Naive thymus-derived CD4-positive, alpha-beta T cell (primary cell): Measurements from ENCODE around the gene PABPN1L. TPM values are rescaled to one million over a fixed set of nuclear protein-coding genes. Genes with fewer than 3 reads are reported as not detected.

Experiments
- ATAC-seq: fragments of 150-1000 bp; cut with Tn5 transposase; 2 replicates; pipeline ENCODE4 v1.10.0; 2021; ENCODE audit warnings: mild to moderate bottlenecking, moderate library complexity
- CTCF ChIA-PET: fragments of 350-600 bp; sonication (Branson Sonifier 250); formaldehyde crosslinking; loops from one replicate; lab custom pipeline; 2021; ENCODE audit warnings: antibody characterized with exemption; lab: Charles Lee
- POLR2A ChIA-PET: fragments of 350-600 bp; sonication (Branson Sonifier 250); formaldehyde crosslinking; loops from one replicate; lab custom pipeline; 2021; ENCODE audit warnings: antibody characterized with exemption, inconsistent platforms; lab: Charles Lee
- DNase-seq, 9 donors: peaks; one replicate each; pipeline versions ENCODE4 v3.0.0 to v3.0.0-alpha.2; 2020 to 2022; ENCODE audit warnings: mixed read lengths in 1 of 9
- H3K27ac ChIP-seq: one replicate; pipeline ENCODE4 v1.7.0; 2013; ENCODE audit warnings: mild to moderate bottlenecking, low read depth, low read length, moderate library complexity
- H3K27me3 ChIP-seq, 2 donors: one replicate each; pipeline ENCODE4 v1.7.0; 2013; ENCODE audit warnings: low read length in 2 of 2, mild to moderate bottlenecking in 2 of 2, moderate library complexity in 2 of 2; ENCODE audit not compliant: control insufficient read depth in 2 of 2, insufficient read depth in 2 of 2
- H3K36me3 ChIP-seq, 3 experiments: 1 replicate in 2 of 3; 2 replicates in 1 of 3; pipeline ENCODE4 v1.7.0; 2013; ENCODE audit warnings: low read length in 3 of 3, mild to moderate bottlenecking in 3 of 3, moderate library complexity in 1 of 3; ENCODE audit not compliant: insufficient read depth in 3 of 3, control insufficient read depth in 2 of 3
- H3K4me1 ChIP-seq, 2 donors: one replicate each; pipeline ENCODE4 v1.7.0; 2013; ENCODE audit warnings: low read length in 2 of 2, mild to moderate bottlenecking in 2 of 2, moderate library complexity in 1 of 2; ENCODE audit not compliant: control insufficient read depth in 2 of 2, insufficient read depth in 2 of 2
- H3K4me3 ChIP-seq: 2 replicates; pipeline ENCODE4 v1.7.0; 2013; ENCODE audit warnings: mild to moderate bottlenecking, low read length
- H3K9me3 ChIP-seq, 3 experiments: 1 replicate in 2 of 3; 2 replicates in 1 of 3; pipeline ENCODE4 v1.7.0; 2013; ENCODE audit warnings: low read length in 3 of 3; ENCODE audit not compliant: control insufficient read depth in 2 of 3
- H3K27ac Mint-ChIP-seq, 9 donors: one replicate each; pipeline ENCODE4 v1.8.0; 2020 to 2022; ENCODE audit warnings: mixed read lengths in 9 of 9, mild to moderate bottlenecking in 8 of 9, moderate library complexity in 5 of 9, inconsistent platforms in 2 of 9
- H3K27me3 Mint-ChIP-seq, 5 donors: one replicate each; pipeline ENCODE4 v1.8.0; 2021 to 2022; ENCODE audit warnings: mixed read lengths in 5 of 5, mild to moderate bottlenecking in 1 of 5
- H3K36me3 Mint-ChIP-seq, 5 donors: one replicate each; pipeline ENCODE4 v1.8.0; 2020 to 2022; ENCODE audit warnings: mixed read lengths in 5 of 5, mild to moderate bottlenecking in 3 of 5, inconsistent platforms in 1 of 5
- H3K4me1 Mint-ChIP-seq, 7 donors: one replicate each; pipeline ENCODE4 v1.8.0; 2020 to 2022; ENCODE audit warnings: mixed read lengths in 7 of 7, mild to moderate bottlenecking in 3 of 7, inconsistent platforms in 1 of 7
- H3K4me3 Mint-ChIP-seq, 10 donors: one replicate each; pipeline ENCODE4 v1.8.0; 2020 to 2022; ENCODE audit warnings: mild to moderate bottlenecking in 10 of 10, mixed read lengths in 10 of 10, moderate library complexity in 6 of 10, inconsistent platforms in 2 of 10
- H3K9me3 Mint-ChIP-seq, 11 donors: one replicate each; pipeline ENCODE4 v1.8.0; 2020 to 2022; ENCODE audit warnings: mixed read lengths in 11 of 11, mild to moderate bottlenecking in 4 of 11, inconsistent platforms in 1 of 11, moderate library complexity in 1 of 11
- intact Hi-C, 2 donors: fragments of 100-400 bp; cut with micrococcal nuclease; formaldehyde crosslinking; loops; one replicate each; pipeline ENCODE4 v1.15.1; 2023
- polyA plus RNA-seq, 2 donors: library from polyadenylated mRNA; unstranded; fragments of 300-500 nt; fragmentation: Illumina TruSeq; gene quantifications; one replicate each; pipeline ENCODE4 v1.2.3, GENCODE V29; 2021
- total RNA-seq, 6 experiments: library from RNA in 5 of 6; stranded (reverse) in 5 of 6; gene quantifications; 1 replicate in 5 of 6; 2 replicates in 1 of 6; pipeline ENCODE4 v1.2.3 and lab custom pipeline; 2021 to 2026

The PABPN1L gene
- total and polyA plus RNA-seq, 7 experiments from 2014 or later, result not detected

DNA sequence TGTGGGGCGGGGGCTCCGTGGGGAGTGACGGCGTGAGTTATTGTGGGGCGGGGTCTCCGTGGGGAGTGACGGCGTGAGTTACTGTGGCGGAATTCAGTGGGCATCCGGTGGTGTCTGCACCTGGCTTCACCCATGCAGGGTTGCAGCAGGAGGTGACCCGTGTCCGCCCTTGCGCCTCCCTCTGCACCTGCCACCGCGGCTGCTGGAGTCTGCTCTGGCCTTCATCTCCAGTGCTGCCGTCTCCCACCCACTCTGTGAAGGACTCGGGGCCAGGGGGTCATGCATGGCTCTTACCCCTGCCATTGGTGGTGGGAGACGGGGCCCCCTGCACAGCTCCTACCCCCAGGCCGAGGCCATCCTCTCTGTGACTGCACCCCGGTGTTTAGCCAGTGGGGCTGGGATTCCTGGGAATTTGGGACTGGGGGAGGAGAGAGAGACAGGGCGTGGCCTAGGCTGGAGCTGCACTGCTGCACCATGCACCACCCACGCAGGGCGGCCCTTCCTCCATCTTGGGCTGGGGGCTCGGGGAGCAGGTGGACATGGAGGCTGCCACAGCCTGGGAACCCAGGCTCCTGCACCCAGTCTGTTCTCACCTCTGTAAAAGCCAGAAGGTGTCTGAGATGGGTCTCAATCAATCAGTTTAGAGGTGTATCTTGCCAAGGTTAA lies 1.3 kb upstream of the PABPN1L start:
- ChIA-PET POLR2A (interaction anchor here (1.3 kb wide), 1 partner anchor 10 kb away, joined by 3 read pairs; no protein-coding TSS in a partner anchor), CTCF (no interaction called here)
- peaks cover 0 to 4% (median 0%) of the 10 kb centered on the region in 3 experiments for H3K36me3 ChIP-seq
- Mint-ChIP-seq H3K36me3 (peaks cover 0 to under 1% (median 0%) of the 10 kb centered on the region in 5 donors), H3K27ac (no peak overlapping the region), H3K9me3 (no peaks in the 10 kb centered on the region), H3K4me1 (peaks cover 0 to 9% (median 0%) of the 10 kb centered on the region in 7 donors), H3K27me3 (peaks cover 5 to 23% (median 9%) of the 10 kb centered on the region in 5 donors), H3K4me3 (no peak overlapping the region)
- H3K4me1 ChIP-seq, result no peaks in the 10 kb centered on the region
- no peak overlapping the region for H3K27ac ChIP-seq
- no peak for DNase-seq
- no peaks in the 10 kb centered on the region for H3K27me3 ChIP-seq
- ATAC-seq, result no peak
- no peaks in the 10 kb centered on the region for H3K9me3 ChIP-seq
- intact Hi-C loops, result no loop called here
- no peak overlapping the region for H3K4me3 ChIP-seq

DNA sequence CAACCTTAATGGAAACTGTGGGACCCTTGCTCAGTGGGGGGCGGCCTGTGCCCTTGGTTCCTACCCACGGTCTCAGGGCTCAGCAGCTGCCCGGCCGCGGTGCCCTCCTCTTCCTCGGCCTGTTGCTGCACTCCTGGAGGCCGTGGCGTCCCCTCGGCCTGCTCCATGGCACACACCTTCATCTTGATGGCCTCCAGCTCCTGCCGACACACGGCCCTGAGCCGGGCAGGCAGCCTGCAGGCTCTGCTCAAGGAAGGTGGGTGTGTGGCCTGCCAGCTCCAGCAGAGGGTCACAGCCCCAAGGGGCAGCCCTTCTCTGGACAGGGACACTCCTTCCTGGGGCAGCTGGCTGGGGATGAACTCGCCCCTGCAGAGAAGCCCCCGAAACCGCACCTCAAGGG lies 718 bp downstream of the PABPN1L start:
- H3K27ac ChIP-seq, result no peak overlapping the region
- peaks cover 0 to 23% (median 4%) of the 10 kb centered on the region in 3 experiments for H3K36me3 ChIP-seq
- Mint-ChIP-seq H3K9me3 (no peaks in the 10 kb centered on the region), H3K27me3 (peaks cover 2 to 11% (median 2%) of the 10 kb centered on the region in 5 donors), H3K36me3 (peaks cover 0 to 11% (median 0%) of the 10 kb centered on the region in 5 donors), H3K27ac (no peak overlapping the region), H3K4me3 (no peak overlapping the region), H3K4me1 (peaks cover 0 to 4% (median 0%) of the 10 kb centered on the region in 7 donors)
- ATAC-seq, result no peak
- no peaks in the 10 kb centered on the region for H3K9me3 ChIP-seq
- DNase-seq, result no peak
- intact Hi-C loops, result no loop called here
- ChIA-PET POLR2A (no interaction called here), CTCF (no interaction called here)
- H3K4me3 ChIP-seq, result no peak overlapping the region
- no peaks in the 10 kb centered on the region for H3K4me1 ChIP-seq
- H3K27me3 ChIP-seq, result no peaks in the 10 kb centered on the region

- POLR2A ChIA-PET, result no interaction called here
- intact Hi-C loops, result no loop called here
- Histone ChIP-seq H3K9me3 (no peaks in the 10 kb centered on the region), H3K27ac (no peak overlapping the region), H3K4me1 (no peaks in the 10 kb centered on the region), H3K36me3 (peaks cover 0 to 28% (median 4%) of the 10 kb centered on the region in 3 experiments), H3K27me3 (no peaks in the 10 kb centered on the region), H3K4me3 (no peak overlapping the region)
- H3K27ac Mint-ChIP-seq, result no peak overlapping the region
- ATAC-seq (no peak), DNase-seq (no peak)
- no peak overlapping the region for H3K4me3 Mint-ChIP-seq
- no peaks in the 10 kb centered on the region for H3K9me3 Mint-ChIP-seq
- H3K4me1 Mint-ChIP-seq, result peaks cover 0 to 5% (median 0%) of the 10 kb centered on the region in 7 donors
- peaks cover 0 to 7% (median 0%) of the 10 kb centered on the region in 5 donors for H3K27me3 Mint-ChIP-seq
- CTCF ChIA-PET, result no interaction called here
- H3K36me3 Mint-ChIP-seq, result peaks cover 0 to 13% (median 0%) of the 10 kb centered on the region in 5 donors
Observed at GRCh38 chr16:88865310-88865709, 1.1 kb downstream of the PABPN1L start.

DNA sequence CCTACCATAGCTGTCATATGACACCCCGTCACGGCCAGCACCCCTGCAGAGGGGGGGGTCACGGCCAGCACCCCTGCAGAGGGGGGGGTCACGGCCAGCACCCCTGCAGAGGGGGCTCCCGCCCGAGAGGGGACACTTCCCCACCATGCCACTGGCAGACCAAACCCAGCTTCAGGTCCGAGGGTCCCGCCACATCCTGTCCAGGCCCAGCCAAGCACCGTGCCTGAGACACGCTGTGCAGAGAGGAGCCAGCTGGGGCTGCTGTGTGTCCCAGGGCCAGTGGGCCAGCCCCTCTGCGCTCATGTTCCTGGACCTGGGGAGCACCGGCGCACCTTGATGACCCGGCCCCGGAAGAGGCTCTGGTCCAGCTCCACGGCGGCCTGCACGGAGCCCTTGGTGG lies 1.9 kb downstream of the PABPN1L start:
- Mint-ChIP-seq H3K4me3 (no peak overlapping the region), H3K27me3 (peaks cover 0 to under 1% (median 0%) of the 10 kb centered on the region in 5 donors), H3K9me3 (no peaks in the 10 kb centered on the region), H3K27ac (no peak overlapping the region), H3K36me3 (peaks cover 0 to 17% (median 0%) of the 10 kb centered on the region in 5 donors), H3K4me1 (peaks cover 0 to 6% (median 0%) of the 10 kb centered on the region in 7 donors)
- intact Hi-C loops, result no loop called here
- Histone ChIP-seq H3K27me3 (no peaks in the 10 kb centered on the region), H3K27ac (no peak overlapping the region), H3K9me3 (no peaks in the 10 kb centered on the region), H3K4me3 (no peak overlapping the region), H3K4me1 (no peaks in the 10 kb centered on the region), H3K36me3 (peaks cover 4 to 35% (median 6%) of the 10 kb centered on the region in 3 experiments)
- no peak for DNase-seq
- no peak for ATAC-seq
- ChIA-PET CTCF (no interaction called here), POLR2A (no interaction called here)

DNA sequence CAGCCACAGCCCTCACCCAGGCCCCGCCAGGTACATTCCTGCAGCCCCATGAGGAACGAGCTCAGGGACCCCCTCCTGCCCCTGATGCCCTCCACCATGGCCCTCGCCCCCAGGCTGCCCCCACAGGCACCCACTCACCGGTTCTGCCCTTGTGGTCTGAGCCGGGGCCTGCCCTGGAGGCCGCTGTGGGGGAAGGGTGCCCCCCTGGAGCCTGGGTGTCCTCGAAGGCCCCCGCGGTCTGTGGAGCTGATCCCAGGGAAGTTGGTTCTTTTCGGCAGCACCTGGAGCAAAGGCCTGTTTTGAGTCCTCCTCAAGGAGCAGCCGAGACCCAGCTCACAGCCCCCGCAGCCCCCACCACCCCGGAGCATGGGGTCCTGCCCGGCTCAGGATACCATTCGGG lies 2.4 kb downstream of the PABPN1L start:
- H3K27me3 ChIP-seq, result no peaks in the 10 kb centered on the region
- Mint-ChIP-seq H3K9me3 (no peaks in the 10 kb centered on the region), H3K36me3 (peaks cover 0 to 22% (median 0%) of the 10 kb centered on the region in 5 donors), H3K27ac (no peak overlapping the region), H3K4me1 (peaks cover 0 to 9% (median 1%) of the 10 kb centered on the region in 7 donors), H3K4me3 (no peak overlapping the region), H3K27me3 (no peaks in the 10 kb centered on the region)
- ChIA-PET CTCF (no interaction called here), POLR2A (no interaction called here)
- intact Hi-C loops, result no loop called here
- DNase-seq (no peak), ATAC-seq (no peak)
- H3K4me3 ChIP-seq, result no peak overlapping the region
- H3K36me3 ChIP-seq, result peaks cover 4 to 40% (median 7%) of the 10 kb centered on the region in 3 experiments
- no peaks in the 10 kb centered on the region for H3K9me3 ChIP-seq
- no peaks in the 10 kb centered on the region for H3K4me1 ChIP-seq
- no peak overlapping the region for H3K27ac ChIP-seq

- Histone ChIP-seq H3K4me1 (peaks cover 3% of the 10 kb centered on the region in 2 donors), H3K36me3 (peaks cover 4 to 42% (median 7%) of the 10 kb centered on the region in 3 experiments), H3K9me3 (no peaks in the 10 kb centered on the region), H3K27ac (no peak overlapping the region), H3K4me3 (no peak overlapping the region), H3K27me3 (no peaks in the 10 kb centered on the region)
- intact Hi-C loops, result no loop called here
- no peak overlapping the region for H3K4me3 Mint-ChIP-seq
- no peak overlapping the region for H3K27ac Mint-ChIP-seq
- H3K9me3 Mint-ChIP-seq, result no peaks in the 10 kb centered on the region
- POLR2A ChIA-PET, result interaction anchor here (0.6 kb wide), 1 partner anchor 51 kb away, joined by 3 read pairs; no protein-coding TSS in a partner anchor
- H3K27me3 Mint-ChIP-seq, result no peaks in the 10 kb centered on the region
- H3K4me1 Mint-ChIP-seq, result peaks cover 3 to 13% (median 7%) of the 10 kb centered on the region in 7 donors
- DNase-seq (no peak), ATAC-seq (no peak)
- CTCF ChIA-PET, result no interaction called here
- peaks cover 0 to 28% (median 0%) of the 10 kb centered on the region in 5 donors for H3K36me3 Mint-ChIP-seq
Observed at GRCh38 chr16:88863426-88863825, 3.0 kb downstream of the PABPN1L start.
